Renal cortical epithelial cell (primary cell): ENCODE data around the gene GIMAP5. TPM values are rescaled to one million over a fixed set of nuclear protein-coding genes. Genes with fewer than 3 reads are reported as not detected.

Source experiments
- DNase-seq: peaks from one replicate; pipeline ENCODE4 v3.0.0-alpha.2; 2011; ENCODE audit warnings: low read depth
- total RNA-seq: library from RNA; depleted of rRNA; stranded (reverse); fragments of >200 nt; gene quantifications from 2 replicates; pipeline ENCODE4 v1.2.3, GENCODE V29; 2014

Gene GIMAP5
- total RNA-seq, 1 donor from 2014 or later = 0.20 TPM

DNA sequence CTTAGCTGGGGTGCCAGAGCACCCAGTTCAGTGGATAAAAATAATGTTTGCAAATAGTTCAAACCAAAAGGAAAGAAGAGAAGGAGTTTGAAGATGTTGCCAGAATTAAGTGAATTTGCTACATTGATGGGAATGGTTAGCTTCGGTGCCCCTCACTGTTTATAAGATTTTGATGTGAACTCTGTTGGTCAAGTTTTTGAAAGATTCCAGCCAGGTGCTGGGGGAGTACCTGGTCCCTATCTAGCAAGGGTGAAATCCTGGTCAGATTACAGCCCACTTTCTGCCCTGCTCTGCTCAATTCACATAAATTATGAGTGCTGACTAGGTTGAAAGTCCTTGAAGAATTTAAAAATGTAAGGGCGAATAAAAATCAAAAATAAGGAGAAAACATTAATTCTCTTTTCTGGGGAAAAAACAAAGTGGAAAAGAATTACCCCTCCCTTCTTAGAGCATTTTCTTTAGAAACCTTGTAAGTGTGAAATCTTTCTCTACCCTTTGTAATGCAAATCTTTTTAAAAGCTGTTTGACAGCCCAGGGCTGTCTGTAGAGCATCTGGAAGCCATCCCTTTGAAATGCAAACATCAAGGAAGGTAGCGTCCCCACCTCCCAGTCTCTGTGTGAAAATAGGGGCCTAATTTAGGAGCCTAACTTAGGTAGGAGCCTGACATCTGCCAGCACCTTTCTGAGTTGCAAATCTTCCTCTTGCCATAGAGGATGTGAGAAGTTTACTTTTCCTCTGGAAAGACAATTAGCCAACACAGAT is 1.4 kb upstream of the GIMAP5 start:
- no peak for DNase-seq

DNA sequence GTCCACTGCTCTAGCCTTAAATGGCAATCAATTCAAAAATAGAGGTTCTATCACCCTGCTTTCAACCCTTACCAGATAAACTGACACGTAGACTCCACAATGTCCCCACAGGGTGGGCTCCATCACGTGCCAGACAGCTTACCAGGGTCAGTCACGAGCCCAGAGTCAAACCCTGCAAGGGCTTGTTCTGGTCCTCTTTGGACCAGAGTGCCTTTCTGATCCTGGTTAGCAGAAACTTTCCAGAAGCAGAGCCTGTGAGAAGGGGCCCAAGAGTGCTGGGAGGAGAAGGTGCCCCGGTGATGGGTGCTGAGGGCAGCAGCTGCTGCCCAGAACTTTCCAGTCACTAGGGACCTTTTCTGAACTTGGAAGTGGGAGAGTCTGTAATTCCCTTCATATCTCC is 354 bp upstream of the GIMAP5 start:
- no peak for DNase-seq

DNA sequence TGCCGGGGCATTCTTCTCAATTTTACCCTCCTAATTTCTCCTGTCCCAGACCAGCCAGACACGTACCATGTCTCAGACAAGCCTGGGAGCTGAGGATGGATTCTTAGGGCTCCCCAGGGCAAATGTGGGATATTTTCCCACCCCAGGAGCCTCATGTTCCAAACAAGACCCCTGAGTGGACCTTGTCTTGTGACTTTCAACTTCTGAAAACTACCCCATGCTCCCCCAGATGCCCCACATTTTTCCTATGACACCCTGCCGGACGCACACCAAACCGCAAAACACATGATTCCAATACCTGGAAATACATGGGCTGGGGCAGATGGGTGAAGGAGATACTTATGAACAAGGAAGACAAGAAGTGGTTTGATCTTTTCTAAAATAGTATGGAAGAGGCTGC is 874 bp downstream of the GIMAP5 start:
- no peak for DNase-seq

DNA sequence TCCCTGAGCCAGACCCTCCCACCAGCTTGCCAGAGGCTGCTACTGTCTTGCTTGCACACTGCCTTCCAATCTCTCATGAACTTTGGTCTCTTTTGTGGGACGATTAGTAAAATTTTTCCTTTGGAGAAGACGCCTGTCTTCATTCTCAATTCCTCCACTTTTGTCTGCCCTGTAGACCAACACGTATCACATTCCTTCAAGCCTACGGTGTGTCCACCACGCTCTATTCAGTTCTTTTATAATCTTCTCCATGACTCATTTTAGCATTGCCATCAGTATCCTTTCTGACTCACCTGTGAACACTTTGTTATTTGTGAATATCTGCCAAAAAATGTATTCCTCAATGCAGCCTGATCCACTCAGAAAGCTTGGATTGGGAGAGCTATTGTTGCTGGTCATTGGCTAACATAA is 1.4 kb downstream of the GIMAP5 start:
- DNase-seq = peak; percentile 1

DNA sequence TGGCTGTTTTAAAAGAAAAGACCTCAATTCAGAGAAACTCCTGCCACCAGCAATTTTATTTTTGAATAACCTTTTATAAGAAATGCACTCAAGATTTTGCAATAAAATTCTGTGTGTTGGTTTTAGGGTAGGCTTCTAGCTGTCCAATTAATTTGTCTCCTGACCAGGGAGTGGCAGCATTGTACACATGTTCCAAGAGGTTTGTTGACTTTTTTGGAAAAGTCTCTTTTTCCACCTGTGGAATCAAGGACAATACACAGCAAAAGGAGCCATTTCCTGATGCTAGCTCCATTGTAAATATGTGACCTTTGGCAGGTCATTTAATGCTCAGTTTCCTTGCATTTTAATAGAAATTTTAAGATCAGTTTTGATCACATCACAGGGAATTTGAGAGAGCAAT is 1.8 kb downstream of the GIMAP5 start:
- no peak for DNase-seq

DNA sequence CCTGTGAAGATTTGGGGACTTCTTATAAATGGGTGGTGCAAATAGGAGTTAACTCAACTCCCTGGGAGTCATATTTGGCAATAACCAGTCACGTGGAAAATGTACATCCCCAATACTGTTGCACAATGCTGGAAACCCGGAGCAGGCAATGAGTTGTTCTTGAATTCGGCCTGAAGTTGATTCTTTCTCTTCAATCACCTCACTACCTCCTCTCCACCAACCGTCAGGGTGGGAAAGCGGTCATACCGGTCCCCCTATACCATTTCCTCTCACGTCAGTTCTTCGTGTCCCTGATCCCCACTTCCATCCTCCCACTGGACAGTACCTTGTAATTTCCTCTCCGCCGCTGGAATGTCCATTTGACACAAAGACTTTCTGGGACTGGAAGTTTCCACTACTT is 2.8 kb downstream of the GIMAP5 start:
- DNase-seq = no peak

DNA sequence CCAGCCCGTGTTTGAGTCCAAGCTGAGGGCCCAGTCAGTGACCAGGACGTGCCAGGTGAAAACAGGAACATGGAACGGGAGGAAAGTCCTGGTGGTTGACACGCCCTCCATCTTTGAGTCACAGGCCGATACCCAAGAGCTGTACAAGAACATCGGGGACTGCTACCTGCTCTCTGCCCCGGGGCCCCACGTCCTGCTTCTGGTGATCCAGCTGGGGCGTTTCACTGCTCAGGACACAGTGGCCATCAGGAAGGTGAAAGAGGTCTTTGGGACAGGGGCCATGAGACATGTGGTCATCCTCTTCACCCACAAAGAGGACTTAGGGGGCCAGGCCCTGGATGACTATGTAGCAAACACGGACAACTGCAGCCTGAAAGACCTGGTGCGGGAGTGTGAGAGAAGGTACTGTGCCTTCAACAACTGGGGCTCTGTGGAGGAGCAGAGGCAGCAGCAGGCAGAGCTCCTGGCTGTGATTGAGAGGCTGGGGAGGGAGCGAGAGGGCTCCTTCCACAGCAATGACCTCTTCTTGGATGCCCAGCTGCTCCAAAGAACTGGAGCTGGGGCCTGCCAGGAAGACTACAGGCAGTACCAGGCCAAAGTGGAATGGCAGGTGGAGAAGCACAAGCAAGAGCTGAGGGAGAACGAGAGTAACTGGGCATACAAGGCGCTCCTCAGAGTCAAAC is 5.2 kb downstream of the GIMAP5 start:
- no peak for DNase-seq

DNA sequence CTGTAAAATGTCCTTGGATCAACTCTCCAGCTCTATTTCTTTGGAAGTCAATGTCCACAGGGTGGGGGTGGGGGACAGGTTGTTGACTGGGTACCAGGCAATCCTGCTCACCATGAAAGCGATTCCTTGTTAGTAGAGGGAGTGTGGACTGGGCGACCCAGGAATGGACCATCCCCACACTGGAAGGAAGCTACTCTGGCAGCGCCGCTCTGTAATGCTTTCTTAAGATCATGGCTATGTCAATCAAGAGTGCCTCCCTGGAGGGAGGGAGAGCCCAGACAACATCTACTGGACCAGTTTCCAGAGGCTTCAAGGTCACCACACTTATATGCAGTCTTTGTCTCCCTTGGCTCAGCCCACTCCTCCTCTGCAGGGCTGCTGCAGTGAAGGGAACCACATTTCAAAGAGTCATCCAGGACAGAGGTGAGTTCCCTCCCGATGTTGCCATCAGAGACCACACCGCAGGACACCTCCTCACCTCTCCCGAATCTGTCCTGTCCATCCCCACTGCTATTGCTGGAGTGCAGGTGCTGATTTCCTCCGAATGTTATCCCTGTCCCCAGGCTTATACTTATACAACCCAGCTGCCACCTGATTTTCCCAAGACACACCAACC is 6.9 kb downstream of the GIMAP5 start:
- no peak for DNase-seq

DNA sequence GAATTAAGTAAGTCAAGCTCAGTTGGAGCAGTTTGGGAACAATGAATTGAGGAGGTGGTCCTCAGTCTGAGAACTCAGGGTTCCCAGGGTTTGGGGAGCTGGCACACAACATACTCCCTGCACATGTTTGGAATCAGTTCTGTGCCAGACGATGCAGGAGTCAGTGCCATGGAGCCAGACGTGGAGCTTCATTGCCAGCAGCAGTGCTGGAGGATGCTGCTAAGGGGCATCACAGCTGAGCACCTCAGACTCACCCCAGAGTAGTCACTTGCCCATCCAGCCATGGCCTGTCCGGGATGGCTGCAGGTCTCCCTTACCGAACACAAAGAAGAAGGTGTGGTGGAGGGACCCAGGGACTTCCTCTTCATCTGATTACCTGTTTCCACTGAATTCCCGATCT is 7.9 kb downstream of the GIMAP5 start:
- no peak for DNase-seq

DNA sequence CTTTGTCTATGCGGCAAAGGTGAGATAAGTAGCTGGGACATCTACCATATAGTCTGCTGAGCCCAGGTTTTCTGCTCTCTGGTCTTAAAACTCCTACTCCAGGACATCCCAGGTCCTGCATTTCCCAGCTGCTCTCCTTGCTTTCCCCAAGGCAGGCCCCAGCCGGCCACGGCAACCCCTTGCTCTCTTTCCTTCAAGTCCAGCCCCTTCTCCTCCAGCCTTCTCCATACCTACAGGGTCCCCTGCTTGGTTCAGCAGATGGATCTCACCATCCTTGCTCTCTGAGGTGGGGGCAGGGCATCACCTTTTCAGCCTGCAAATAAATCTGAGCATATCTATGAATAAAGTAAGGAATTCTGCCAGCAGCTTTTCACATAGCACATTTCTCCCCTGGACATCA is 8.7 kb downstream of the GIMAP5 start:
- DNase-seq = no peak

DNA sequence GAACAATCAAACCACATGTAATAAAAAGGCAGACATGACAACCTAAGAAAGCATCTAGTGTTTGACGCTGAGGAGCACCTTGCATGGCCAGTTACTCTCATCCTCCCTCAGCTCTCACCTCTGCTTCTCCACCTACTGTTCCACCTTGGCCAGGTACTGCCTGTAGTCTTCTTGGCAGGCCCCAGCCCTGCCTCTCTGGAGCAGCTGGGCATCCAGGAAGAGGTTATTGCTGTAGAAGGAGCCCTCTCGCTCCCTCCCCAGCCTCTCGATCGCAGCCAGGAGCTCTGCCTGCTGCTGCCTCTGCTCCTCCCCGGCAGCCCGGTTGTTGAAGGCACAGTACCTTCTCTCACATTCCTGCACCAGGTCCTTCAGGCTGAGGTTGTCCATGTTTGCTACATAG is 9.7 kb downstream of the GIMAP5 start:
- no peak for DNase-seq

DNA sequence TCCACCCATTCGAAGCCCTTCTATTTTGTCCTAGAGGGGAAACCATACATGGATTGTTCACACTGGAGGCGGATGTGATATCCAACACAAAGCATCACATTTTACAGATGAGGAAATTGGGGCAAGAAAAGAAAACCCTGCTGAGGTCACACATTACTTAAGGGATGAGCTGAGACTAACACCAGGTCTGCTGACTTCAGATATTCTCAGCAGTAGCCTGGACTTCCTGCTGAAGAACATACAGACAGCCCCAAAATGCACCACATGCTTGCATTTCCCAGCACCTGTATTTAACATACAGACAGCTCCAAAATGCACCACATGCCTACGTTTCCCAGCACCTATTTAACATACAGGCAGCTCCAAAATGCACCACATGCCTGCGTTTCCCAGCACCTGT is 11.2 kb downstream of the GIMAP5 start:
- DNase-seq = no peak

DNA sequence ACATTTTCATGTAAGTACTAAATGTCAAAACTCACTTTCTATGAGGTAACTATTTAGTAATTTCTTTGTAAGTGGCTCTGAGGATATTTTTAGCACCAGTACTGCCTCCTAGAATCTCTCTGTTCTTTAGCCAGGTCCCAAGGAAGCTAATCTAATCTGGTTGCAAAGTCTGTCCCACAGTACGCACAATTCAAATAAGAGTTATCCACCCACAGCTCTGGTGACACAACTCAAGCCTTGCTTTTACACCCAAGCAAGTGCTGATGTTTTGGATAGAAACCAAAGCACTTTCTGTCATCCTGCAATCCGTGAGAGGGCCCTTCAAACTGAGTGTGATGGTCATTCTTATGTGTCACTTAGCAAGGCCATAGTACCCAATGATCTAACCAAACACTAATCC is 14.5 kb downstream of the GIMAP5 start:
- DNase-seq = no peak

DNA sequence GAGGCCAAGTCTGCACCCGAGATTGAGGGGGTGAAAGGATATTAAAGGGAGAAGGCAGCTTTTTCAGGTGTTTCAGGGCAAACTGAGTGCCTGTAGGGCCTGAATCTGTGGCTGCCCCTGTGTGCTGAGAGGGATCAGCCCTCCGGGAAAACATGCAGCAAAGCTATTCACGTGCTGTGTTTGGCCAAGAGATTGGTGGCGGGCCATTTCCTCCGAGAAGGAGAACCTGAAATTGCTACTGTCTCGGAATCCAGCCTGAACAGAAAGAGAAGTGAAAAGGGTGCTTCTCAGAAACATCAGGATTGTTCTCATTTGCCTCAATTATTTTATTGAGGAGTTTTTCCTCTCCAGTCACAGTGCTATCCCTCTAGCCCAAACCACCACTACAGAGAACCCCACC is 16.0 kb downstream of the GIMAP5 start:
- no peak for DNase-seq

DNA sequence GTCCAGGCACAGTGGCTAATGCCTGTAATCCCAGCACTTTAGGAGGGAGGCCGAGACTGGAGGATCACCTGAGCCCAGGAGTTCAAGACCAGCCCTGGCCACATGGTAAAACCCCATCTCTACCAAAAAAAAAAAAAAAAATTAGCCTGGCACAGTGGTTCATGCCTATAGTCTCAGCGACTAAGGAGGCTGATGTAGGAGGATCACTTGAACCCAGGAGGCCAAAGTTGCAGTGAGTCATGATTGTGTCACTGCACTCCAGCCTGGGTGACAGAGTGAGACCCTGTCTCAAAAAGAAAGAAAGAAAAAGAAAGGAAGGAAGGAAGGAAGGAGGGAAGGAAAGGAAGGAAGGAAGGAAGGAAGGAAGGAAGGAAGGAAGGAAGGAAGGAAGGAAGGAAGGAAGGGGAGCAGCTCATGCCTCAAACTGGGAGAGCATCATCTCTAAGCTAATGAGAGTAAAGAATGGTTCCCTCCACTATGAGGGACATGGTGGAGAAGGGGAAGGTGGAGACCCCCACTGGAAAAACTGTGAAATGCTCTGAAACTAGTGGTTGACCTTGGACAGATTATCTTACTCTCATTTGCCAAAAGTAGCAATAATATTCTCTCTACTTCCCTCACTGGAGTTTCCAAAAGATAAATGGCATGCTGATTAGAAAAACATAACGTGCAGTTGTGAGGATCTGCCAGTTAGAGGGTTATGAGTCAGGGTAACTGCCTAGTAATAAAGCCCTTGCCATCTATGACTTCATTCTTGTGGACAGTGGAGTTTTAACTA is 16.8 kb downstream of the GIMAP5 start:
- DNase-seq = no peak

DNA sequence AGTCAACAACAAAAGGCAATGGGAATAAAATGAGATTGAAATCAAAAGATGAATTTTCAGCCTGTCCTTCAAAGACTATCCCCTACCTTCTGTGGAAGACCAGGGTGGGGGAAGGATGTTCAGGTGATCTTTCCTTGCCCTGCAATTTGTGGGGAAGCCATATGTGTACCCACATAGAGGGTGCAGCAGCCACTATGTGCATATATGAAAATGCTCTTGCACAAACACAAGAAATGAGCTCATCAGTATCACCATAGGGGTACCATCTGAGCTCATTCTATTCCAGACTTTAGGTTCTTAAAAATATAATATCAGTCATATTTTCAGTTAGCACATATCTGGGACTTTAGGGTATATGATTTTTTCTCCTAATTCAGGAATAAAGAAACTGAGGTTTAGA is 17.7 kb downstream of the GIMAP5 start:
- no peak for DNase-seq

DNA sequence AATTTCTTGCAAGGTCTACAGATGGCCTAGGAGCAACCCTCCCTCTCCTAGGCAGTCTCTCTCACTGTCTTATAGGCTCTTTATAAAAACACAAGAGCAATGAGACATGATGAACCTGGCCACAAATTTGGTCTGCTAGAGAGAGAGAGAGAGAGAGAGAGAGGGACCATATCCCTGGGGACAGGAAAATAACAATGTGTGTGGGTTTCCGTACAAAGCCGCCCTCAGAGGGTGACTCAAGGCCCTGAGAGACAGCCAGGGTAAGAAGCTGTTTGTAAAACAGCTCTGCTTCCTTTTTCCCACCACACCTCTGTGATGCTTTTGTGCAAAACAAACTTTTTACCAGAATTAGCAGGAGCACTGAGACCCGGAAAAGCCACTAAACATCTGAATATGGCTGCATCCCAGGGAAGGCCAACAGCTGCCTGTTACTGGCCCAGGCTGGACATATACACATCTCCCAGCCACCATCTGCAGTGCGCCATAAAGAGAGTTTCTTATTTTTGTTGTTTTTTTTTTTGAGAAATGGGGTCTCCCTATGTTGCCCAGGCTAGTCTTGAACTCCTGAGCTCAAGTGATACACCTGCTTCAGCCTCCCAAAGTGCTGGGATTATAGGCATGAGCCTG is 18.4 kb downstream of the GIMAP5 start:
- no peak for DNase-seq

DNA sequence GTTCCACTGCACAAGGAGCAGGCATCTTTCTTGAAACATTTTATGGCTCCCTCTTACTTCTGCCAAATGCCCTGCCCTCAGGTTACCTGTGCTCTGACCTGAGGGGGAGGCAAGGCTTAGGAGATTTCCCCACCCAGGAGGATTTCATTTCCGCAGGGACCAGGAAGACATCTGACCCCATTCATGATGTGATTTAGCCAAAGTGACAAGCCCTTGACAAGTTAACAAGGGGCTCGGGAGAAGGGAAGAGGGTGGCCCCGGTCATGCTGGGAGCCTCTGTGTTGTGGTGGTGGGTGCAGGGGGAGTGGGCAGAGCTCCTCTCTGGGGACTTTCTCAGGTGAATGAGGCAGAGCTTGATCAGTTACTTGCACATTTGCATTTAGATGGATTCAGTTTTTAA is 18.9 kb downstream of the GIMAP5 start:
- DNase-seq = no peak

DNA sequence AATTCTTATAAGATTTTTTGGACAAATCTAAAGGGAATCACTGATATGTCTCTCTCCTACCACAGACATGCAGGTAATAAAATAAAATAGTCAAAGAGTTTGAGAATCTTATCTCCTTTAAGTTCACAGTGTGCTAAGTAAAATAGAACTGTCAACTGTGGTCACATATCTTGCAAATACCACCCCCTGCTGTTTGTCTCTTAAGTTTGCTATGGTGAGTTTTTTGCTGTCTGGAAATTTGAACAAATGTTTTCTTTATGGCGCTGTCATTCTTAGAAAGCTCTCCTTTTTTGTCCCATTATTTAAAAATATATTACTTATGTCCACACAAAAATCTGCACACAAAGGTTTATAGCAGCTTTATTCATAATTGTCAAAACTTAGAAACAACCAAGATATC is 19.6 kb downstream of the GIMAP5 start:
- DNase-seq = no peak

DNA sequence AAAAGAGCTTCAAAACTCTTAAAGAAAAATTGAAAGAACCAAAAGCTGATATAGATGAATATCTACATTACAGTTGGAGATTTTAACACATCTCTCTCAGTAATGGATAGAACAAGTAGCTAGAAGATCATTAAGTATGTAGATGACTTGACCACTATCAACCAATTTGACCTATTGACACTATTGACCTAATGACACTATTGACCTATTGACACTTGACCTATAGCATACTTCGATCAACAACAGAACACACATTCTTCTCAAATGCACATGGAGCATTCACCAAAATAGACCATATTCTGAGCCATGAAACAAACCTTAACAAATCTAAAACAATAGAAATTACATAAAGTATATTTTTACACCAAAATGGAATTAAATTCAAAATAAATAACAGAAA is 22.3 kb downstream of the GIMAP5 start:
- no peak for DNase-seq

DNA sequence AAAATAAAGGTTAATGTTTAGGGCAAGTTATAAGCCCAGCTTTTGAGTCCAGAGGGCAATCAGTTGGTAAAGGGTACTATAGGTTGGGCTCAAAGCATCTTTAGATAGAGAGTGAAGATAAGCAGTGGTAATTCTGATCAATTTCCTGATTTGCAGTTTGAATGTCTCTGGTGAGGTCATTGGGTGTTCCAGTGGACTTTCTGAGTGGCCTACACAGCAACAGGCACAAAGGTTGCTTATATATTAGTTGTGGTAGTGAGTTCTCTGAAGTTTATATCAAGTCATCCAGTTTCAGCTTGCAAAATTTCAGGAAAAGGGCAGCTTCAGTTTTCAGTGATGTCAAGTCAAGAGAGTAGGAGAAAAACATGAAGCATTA is 29.1 kb downstream of the GIMAP5 start:
- DNase-seq = no peak

DNA sequence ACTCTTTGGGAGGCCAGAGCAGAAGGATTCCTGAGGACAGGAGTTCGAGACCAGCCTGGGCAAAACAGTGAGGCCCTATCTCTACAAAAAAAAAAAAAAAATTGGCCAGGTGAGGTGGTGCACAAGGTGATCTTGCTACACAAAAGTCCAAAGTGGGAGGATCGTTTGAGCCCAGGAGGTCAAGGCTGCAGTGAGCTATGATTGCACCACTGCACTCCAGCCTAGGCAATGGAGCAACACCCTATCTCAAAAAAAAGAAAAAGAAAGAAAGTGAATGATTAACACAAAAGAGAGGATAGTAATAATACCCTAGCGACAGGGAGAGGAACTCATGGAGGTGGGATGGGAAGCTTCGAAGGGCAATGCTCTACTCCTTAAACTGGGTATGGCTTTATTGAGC is 32.5 kb downstream of the GIMAP5 start:
- DNase-seq = no peak
